KOPT-K1 (cell line): ENCODE measurements around the gene EPHA10.
"Not testable (repeated sequence)": the region's sequence is repeated elsewhere in the genome, so short reads cannot be mapped to it uniquely, and the experiment has no call there.

Source experiments
- H3K27ac ChIP-seq: fragments of 200-600 bp; sonication (generic); 2 replicates; pipeline ENCODE4 v1.5.1; 2016; ENCODE audit warnings: antibody characterized with exemption, mild to moderate bottlenecking, low read depth, low read length; ENCODE audit not compliant: poor library complexity, severe bottlenecking
- H3K36me3 ChIP-seq: fragments of 200-600 bp; sonication (generic); 2 replicates; pipeline ENCODE4 v1.5.1; 2017; ENCODE audit warnings: antibody characterized with exemption, mild to moderate bottlenecking, low read length, moderate library complexity; ENCODE audit not compliant: insufficient read depth
- H3K9me3 ChIP-seq: fragments of 200-600 bp; sonication (generic); 2 replicates; pipeline ENCODE4 v1.5.1; 2017; ENCODE audit warnings: antibody characterized with exemption, low read length, mild to moderate bottlenecking; ENCODE audit not compliant: insufficient read depth, poor library complexity, severe bottlenecking

Gene EPHA10

GRCh38 chr1:37793773-37794371 is 29.0 kb upstream of the EPHA10 start, which contains the start of gene MANEAL:
TSS of gene MANEAL (plus strand) at chr1:37793847. CDS start at chr1:37794183, 336 bp downstream.
- peaks cover 25% of the 10 kb centered on the region; the same call in 1 of the 2 replicates for H3K36me3 ChIP-seq
- peak within 1 kb of the TSS; percentile 56 for H3K27ac ChIP-seq
- H3K9me3 ChIP-seq = no peaks in the 10 kb centered on the region

GRCh38 chr1:37792943-37793686 is 28.2 kb upstream of the EPHA10 start:
- Histone ChIP-seq H3K36me3 (peaks cover 18% of the 10 kb centered on the region; the same call in 1 of the 2 replicates), H3K9me3 (no peaks in the 10 kb centered on the region), H3K27ac (no peak overlapping the region)

GRCh38 chr1:37782491-37782890 is 17.6 kb upstream of the EPHA10 start:
- H3K27ac ChIP-seq = no peak overlapping the region

GRCh38 chr1:37778654-37779053 is 13.7 kb upstream of the EPHA10 start:
- Histone ChIP-seq H3K9me3 (no peaks in the 10 kb centered on the region), H3K27ac (no peak overlapping the region), H3K36me3 (no peaks in the 10 kb centered on the region)

More at GRCh38 chr1:37782491-37782890, 17.6 kb upstream of the EPHA10 start:
- Histone ChIP-seq H3K9me3 (no peaks in the 10 kb centered on the region), H3K36me3 (no peaks in the 10 kb centered on the region)

DNA sequence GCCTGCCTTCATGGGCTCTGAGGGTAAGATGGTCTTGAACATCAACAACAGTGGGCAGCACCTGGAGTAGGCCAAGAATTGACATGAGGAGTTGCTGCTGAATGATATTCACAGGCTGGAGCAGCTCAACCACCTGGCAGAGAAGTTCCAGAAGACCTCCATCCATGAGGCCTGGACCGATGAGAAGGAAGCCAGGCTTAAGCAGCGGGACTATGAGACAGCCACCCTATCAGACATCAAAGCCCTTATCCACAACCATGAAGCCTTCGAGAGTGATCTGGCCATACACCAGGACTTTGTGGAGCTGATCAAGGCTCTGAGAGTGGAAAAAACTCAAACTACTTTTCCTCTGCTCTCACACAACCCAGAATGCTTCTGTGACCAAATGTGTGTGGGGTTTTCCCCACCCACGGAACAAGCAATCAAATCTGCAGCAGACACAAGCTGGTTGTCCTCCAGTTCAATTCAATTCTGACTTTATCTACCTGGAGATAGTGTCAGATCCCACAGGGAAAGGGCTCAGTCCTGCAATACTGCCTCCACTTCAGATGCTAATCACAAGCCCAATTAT is 12.1 kb upstream of the EPHA10 start:
- Histone ChIP-seq H3K9me3 (no peaks in the 10 kb centered on the region), H3K36me3 (no peaks in the 10 kb centered on the region), H3K27ac (no peak overlapping the region)

DNA sequence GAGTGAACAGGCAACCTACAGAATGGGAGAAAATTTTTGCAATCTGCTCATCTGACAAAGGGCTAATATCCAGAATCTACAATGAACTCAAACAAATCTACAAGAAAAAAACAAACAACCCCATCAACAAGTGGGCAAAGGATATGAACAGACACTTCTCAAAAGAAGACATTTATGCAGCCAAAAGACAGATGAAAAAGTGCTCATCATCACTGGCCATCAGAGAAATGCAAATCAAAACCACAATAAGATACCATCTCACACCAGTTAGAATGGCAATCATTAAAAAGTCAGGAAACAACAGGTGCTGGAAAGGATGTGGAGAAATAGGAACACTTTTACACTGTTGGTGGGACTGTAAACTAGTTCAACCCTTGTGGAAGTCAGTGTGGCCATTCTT is 6.5 kb upstream of the EPHA10 start:
- not testable (repeated sequence) for H3K36me3 ChIP-seq, H3K9me3 ChIP-seq, H3K27ac ChIP-seq

- no peaks in the 10 kb centered on the region for H3K9me3 ChIP-seq
- no peak overlapping the region for H3K27ac ChIP-seq
- H3K36me3 ChIP-seq = no peaks in the 10 kb centered on the region
These were observed 2.6 kb upstream of the EPHA10 start for GRCh38 chr1:37767488-37767887.

DNA sequence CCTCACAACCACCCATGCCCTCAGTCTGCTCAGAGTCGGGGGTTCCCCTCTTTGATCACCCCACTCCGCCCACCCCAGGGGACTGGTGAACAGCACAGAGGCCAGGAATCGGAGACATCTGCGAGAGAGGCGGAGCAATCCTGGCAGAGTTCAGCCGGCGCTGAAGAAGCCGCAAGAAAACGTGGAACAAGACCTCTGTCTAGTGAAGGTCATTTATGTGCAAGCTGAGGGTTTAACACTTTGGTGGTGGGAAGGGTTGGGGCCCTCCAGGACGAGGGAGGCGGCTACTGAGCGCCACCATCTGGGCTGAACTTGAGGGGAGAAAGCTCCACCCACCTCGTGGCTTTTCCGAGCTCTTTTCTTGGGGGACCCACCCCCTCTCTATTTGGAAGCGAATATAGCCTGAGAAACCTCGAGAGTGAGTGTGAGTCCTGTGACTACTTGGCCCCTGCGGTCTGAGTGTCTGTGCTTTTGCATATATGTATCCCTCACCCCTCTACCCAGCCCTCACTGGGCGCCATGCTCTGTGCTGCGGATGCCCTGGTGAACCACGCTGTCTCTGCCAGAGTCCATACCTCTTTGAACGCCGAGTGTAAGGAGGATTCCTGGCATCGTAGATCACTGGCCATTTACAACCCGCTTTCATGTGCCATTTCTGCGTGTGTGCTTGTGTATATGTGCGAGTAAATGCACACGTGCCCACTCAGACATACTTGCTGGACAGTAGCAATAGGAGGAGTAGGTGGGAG is 1.2 kb upstream of the EPHA10 start:
- H3K27ac ChIP-seq = no peak overlapping the region
- H3K36me3 ChIP-seq = no peaks in the 10 kb centered on the region
- no peaks in the 10 kb centered on the region for H3K9me3 ChIP-seq

DNA sequence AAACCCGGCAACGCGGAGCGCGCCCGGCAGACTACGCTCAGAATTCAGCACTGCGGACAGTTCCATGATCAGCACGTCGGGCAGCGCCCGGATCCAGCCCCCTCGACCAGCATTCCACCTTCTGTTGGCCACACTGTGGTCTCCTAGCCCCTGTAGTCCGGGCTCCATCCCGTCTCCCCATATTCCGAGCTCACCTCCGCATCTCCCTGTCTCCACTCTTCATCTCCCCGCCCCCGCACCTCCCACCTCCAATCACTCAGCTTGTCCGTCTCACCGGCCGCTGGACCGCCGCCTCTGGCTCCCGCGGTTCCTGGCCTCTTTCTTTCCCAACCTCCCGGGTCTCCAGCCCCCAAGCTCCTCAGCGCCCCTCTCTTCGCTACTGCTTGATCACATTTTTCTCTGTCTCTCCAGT is 500 bp downstream of the EPHA10 start:
- Histone ChIP-seq H3K9me3 (no peaks in the 10 kb centered on the region), H3K36me3 (no peaks in the 10 kb centered on the region), H3K27ac (no peak overlapping the region)

DNA sequence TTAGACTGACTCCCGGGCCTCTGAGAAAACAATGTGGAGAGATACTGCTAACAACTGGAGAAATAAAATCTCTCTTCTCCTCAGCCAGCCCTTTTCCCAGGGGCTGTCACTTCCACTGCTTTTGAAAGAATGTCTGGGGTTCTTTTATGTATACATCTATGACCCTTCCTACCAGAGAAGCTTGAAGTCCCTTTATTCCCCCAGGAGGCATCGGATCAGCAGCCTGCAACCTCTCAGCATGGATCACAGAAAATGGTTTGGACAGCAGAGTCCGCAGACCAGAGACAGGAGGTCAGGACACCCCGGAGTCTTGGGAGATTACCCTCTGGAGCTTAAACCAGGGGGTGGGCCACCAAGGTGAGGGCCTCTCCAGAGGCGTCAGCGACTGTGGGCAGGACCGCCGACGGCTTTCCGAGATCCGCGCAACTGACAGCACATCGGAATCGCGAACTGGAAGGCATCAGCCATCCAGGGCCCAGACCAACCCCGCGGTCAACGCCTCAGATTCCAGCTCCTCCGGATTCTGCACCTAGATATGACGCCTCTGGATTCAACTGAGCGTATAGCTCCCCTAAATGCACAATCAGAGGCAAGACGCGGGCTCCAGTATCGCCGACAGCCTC is 1.0 kb downstream of the EPHA10 start:
- no peak overlapping the region for H3K27ac ChIP-seq
- no peaks in the 10 kb centered on the region for H3K36me3 ChIP-seq
- no peaks in the 10 kb centered on the region for H3K9me3 ChIP-seq

GRCh38 chr1:37762516-37762915 is 2.4 kb downstream of the EPHA10 start:
- Histone ChIP-seq H3K36me3 (no peaks in the 10 kb centered on the region), H3K9me3 (peaks cover under 1% of the 10 kb centered on the region), H3K27ac (no peak overlapping the region)

DNA sequence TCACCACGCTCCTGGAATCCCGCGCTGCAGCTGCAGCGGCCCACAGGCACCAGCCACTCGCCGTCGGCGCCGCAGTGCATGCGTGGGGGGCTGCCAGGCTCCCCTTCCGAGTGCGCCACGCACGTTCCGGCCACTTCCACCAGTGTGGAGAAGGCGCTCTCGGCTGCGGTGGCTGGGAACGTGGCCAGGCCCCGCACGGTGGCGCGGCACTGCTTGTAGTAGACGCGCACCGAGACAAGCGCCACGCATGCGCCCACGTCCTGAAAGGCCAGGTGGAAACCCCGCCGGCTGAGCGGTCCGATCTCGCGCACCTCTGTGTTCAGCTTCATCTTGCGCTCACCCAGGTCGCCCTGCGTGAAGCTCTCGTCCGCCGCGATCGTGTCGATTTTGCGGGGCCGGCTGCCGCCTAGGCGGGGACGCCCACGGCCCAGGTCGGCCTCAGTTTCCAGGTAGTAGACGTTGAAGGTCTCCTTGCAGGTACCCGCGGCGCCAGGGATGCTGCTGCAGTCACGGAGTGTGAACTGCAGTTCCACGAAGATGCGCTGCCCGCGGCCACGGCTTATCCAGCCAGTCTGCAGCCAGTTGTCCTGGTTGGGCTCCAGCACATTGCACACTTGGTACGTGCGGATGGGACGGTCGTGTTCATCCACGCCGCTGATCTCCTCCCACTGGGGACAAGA is 3.4 kb downstream of the EPHA10 start:
- Histone ChIP-seq H3K27ac (no peak overlapping the region), H3K9me3 (peaks cover 4% of the 10 kb centered on the region), H3K36me3 (no peaks in the 10 kb centered on the region)

- peaks cover 4% of the 10 kb centered on the region for H3K9me3 ChIP-seq
- H3K36me3 ChIP-seq = no peaks in the 10 kb centered on the region
- H3K27ac ChIP-seq = no peak overlapping the region
These were observed 5.5 kb downstream of the EPHA10 start for GRCh38 chr1:37759451-37759850.

DNA sequence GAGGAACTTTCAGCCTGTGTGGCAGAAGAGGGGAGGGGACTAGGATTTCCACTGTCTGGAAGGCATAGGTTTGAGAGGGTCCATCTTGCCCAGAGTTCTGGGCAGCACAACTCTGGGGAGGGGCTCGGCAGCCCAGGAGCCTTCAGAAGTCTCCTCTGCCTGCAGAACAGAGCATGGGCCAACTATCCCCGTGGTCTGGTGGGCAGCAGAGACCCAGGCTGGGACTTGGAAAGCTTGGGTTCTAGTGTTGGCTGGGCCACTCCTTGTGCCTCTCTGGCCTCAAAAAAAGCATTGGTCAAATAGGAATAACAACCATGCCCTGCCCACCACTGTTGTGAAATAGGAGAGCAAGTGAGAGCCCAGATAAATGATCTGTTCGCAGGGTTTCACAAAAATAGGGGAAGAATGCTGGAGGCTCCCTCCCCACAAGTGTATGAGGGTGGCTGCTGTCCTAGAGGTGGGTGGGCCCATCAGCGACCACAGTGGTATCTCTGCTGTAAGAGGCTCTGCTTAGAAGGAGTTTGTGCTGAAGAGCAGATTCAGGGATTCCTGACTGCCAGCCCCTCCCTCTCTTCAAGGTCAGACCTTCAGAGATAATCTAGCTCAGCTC is 8.9 kb downstream of the EPHA10 start:
- H3K27ac ChIP-seq = no peak overlapping the region
- H3K36me3 ChIP-seq = no peaks in the 10 kb centered on the region
- peaks cover 4% of the 10 kb centered on the region for H3K9me3 ChIP-seq
